GM18499 (cell line): Measurements from ENCODE around the gene OBSCN.
"Not testable (repeated sequence)": the region's sequence is repeated elsewhere in the genome, so short reads cannot be mapped to it uniquely, and the experiment has no call there.

Experiments
- ATAC-seq: cut with Tn5 transposase; IDR thresholded peaks from one replicate; pipeline ENCODE4 v1.9.1; 2021; ENCODE audit warnings: moderate number of reproducible peaks; ENCODE audit not compliant: insufficient read depth, unreplicated experiment

The OBSCN gene

DNA sequence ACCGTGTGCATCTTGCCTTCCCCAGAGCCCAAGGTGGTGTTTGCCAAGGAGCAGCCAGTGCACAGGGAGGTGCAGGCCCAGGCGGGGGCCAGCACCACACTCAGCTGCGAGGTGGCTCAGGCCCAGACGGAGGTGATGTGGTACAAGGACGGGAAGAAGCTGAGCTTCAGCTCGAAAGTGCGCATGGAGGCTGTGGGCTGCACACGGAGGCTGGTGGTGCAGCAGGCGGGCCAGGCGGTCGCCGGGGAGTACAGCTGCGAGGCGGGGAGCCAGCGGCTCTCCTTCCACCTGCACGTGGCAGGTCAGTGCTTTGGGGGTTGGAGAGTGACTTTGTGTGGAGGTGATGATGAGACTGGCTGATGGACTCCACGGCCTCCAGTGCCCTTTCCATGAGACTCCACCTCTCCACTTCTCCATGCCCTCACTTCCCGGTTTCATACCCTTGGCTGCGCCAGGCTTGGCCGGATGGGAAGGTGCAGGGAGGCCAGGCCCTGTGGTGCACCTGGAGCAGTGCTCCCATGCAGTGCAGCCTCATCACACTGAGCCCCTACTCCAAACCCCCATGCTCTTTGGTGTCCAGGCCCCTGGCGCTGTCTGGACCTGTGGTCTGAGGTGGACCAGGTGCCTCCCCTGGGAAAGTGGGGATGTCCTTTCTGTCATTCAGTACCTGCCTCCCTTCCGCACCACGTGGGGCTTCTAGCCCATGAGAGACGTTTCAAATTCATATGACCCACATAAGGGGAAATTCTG is 49.0 kb downstream of the OBSCN start:
- ATAC-seq = no peak

DNA sequence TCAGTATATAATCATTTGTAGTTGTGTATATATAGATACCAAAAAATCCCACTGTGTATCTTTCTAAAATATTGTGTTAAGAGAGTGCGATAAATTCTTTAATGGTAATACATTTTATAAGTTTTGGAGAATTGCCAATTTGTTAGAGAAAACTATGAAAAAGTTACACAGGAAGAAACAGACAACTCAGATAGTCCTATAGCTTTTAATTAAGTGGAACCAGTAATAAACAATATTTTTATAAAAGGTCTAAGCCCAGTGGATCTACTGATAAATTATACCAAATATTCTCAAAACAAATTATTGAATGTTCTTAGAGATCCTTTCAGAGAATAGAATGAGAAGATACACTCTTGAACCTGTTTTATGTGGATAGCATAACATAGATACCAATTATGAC is 50.6 kb downstream of the OBSCN start:
- ATAC-seq = no peak

DNA sequence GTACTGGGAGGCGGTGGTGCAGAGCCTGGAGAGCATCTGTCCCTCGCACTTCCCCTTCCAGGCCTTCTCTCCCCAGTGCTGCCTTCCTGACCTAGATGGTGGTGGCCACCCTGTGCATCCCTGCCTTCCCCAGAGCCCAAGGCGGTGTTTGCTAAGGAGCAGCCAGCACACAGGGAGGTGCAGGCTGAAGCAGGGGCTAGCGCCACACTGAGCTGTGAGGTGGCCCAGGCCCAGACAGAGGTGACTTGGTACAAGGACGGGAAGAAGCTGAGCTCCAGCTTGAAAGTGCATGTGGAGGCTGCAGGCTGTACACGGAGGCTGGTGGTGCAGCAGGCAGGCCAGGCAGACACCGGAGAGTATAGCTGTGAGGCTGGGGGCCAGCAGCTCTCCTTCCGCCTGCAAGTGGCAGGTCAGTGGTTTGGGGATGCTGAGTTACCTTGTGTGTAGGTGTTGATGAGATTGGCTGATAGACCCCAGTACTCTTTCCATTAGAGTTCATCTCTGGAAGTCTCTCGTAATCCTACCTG is 51.6 kb downstream of the OBSCN start:
- no peak for ATAC-seq

DNA sequence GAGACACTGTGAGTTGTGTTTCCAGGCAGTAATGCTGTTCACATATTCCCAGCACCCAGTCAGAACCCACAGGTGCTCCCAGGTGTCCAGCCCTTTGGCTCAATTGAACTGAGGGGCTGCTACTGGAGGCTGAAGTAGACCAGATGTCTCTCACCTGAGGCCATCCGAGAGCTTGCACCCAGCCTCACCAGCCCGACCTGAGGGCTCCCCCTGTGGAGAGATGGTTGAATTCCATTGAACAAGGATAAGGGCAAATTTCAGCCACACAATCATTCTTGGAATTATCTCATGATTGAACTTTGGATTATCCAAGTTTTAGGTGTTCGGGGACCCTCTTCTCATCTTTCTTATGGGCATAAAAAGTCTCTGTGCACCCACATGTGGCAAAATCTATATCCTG is 52.1 kb downstream of the OBSCN start:
- ATAC-seq = no peak

DNA sequence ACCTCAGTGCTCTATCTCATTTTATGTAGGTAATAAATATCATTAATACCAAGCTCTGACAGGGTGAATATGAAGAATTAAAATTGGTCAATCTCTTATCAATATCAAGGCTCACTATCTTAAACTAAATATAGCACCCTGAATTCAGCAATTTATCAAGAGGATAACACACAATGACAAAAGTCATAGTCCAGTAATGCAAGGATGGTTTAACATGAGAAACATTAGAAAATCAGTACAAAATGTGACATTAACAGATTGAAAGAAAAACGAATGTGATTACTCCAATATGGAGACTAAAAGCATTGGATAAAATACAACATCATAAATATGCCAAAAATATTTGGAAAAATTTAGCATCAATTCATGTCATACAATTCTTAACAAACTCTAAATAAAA is 53.9 kb downstream of the OBSCN start:
- ATAC-seq = no peak

GRCh38 chr1:228262475-228262874 is 54.6 kb downstream of the OBSCN start:
- ATAC-seq = no peak

- no peak for ATAC-seq
Observed at GRCh38 chr1:228263636-228264035, 55.8 kb downstream of the OBSCN start.

DNA sequence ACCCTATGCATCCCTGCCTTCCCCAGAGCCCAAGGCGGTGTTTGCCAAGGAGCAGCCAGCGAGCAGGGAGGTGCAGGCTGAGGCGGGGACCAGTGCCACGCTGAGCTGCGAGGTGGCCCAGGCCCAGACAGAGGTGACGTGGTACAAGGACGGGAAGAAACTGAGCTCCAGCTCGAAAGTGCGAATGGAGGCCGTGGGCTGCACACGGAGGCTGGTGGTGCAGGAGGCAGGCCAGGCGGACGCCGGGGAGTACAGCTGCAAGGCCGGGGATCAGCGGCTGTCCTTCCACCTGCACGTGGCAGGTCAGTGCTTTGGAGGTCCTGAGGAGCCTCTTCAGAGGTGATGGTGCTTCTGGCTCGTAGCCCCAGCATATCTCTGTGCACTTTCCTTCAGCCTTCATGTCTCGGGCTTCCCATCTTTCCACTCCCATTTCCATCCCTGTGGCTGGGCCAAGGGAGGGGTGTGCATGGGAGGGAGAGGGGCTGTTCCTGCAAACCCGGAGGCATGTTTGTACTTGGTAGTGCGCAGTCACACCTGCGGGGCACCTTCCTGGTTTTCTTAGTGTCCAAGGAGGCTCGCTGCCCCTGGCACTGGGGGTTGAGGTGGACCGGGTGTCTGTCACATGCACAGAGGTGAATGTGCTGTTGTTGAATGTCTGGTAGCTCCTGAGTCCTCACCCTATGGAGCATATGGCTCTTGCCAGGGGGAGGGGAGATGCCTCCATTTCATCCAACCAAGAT is 56.4 kb downstream of the OBSCN start:
- ATAC-seq = no peak

- no peak for ATAC-seq
Observed at GRCh38 chr1:228265167-228265566, 57.3 kb downstream of the OBSCN start.

DNA sequence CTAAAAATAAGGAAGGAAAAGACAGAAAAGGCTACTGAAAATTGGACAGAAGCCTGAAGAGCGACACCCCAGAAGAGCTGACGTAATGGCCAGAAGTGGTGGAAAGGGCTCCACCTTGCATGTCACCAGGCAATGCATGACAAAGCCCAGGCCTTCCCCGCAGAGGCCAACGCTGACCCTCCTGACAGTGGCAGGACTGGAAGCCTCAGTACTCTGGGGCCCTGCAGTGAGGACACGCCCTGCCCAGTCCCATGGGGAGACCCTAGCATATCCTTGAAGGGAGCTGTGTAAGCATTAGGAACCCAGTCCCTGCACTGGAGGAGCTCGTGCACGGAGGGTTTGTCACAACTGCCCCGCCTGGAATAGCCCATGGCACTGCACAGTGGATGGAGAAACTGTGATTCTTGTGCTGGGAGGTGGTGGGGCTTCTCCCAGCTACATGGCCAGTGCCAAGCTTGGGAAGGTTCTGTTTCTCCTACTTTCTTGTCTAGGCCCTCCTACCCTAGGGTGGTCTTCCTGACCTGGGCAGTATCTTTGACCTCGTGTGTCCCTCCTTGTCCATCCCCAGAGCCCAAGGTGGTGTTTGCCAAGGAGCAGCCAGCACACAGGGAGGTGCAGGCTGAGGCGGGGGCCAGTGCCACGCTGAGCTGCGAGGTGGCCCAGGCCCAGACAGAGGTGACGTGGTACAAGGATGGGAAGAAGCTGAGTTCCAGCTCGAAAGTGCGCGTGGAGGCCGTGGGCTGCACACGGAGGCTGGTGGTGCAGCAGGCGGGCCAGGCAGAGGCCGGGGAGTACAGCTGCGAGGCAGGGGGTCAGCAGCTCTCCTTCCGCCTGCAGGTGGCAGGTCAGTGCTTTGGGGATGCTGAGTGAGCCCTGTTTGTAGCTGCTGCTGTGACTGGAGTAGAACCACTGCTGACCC is 60.4 kb downstream of the OBSCN start:
- ATAC-seq = no peak

- no peak for ATAC-seq
Observed at GRCh38 chr1:228268881-228269265, 61.0 kb downstream of the OBSCN start.

DNA sequence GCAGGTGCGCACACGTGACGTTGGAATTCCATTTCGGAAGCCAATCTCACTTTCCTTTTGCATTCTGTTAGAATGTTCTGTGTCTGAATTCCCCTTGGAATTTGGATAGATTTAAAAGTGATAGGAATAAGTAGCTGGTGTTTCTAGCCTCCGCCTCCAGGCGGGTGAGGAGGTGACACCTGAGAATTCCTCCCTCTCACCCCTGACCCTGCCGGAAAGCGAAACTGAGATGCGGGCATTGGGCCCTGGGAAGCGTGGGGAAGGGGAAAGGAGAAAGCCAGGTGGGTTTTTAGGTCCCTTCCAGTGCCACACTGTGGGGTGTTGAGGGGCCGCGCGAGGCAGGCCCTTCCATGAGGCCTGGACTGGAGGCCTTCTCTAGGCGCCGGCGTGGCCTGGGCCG is 61.6 kb downstream of the OBSCN start:
- ATAC-seq = not testable (repeated sequence)

- ATAC-seq = no peak
Observed at GRCh38 chr1:228270032-228270431, 62.2 kb downstream of the OBSCN start.

- no peak for ATAC-seq
Observed at GRCh38 chr1:228271701-228272251, 63.9 kb downstream of the OBSCN start.

DNA sequence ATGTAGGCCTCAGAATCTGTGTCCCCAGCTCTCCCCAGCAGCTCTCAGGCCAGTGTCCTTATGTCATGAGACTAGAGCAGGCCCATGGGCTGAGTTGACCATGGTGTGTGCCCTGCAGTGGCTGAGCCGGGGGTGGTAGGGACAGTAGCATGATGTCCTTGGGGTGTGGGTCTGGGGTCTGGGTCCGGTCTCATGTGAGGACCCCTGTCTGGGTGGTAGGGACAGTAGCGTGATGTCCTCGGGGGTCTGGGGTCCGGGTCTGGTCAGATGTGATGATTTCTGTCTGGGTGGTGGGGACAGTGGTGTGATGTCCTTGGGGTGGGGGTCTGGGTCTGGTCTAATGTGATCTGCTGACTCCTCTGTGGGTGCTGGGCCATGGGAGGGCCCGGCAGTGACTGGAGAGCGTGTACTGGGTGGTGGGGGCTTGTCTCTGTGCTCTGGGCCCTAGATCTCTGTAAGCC is 64.5 kb downstream of the OBSCN start:
- no peak for ATAC-seq

DNA sequence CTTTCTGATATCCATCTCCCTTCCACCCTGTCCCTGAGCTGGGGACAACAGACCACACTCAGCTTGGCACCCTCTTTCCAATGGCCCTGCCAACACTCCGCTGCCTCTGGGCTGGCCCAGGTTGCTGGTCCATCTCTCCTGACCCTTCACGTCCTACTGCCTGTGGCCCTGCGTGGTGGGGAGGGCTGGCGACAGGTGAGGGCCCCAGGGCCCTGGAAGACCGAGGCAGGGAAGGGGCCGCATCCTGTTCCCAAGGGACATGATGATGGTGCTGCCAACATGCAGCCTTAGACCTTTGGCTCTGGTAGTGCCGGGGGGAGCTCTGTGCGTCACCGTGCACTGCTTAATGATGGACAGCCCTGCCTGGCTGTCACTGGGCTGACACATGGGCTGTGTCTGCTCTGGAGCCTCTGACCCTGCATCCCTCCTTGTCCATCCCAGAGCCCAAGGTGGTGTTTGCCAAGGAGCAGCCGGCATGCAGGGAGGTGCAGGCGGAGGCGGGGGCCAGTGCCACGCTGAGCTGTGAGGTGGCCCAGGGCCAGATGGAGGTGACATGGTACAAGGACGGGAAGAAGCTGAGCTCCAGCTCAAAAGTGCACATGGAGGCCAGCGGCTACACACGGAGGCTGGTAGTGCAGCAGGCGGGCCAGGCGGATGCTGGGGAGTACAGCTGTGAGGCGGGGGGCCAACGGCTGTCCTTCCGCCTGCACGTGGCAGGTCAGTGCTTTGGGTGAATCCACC is 65.2 kb downstream of the OBSCN start:
- ATAC-seq = no peak

DNA sequence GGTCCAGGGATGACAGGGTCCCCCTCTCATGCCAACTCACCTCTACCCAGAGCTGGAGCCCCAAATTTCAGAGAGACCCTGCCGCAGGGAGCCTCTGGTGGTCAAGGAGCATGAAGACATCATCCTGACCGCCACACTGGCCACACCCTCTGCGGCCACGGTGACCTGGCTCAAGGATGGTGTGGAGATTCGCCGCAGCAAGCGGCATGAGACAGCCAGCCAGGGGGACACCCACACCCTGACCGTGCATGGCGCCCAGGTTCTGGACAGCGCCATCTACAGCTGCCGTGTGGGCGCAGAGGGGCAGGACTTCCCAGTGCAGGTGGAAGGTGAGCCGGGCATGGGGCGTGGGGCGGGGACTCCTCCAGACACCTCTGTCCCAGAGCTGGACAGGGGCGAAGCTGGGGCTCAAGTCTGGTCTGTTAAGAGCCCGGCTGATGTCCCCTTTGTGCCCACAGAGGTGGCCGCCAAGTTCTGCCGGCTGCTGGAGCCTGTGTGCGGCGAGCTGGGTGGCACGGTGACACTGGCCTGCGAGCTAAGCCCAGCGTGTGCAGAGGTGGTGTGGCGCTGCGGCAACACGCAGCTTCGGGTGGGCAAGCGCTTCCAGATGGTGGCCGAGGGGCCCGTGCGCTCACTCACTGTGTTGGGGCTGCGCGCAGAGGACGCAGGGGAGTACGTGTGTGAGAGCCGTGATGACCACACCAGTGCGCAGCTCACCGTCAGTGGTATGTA is 66.0 kb downstream of the OBSCN start:
- ATAC-seq = no peak

GRCh38 chr1:228274452-228275178 is 66.8 kb downstream of the OBSCN start:
- no peak for ATAC-seq

- ATAC-seq = no peak
Observed at GRCh38 chr1:228275179-228275429, 67.3 kb downstream of the OBSCN start.
